SHP77 treated with DMSO at 0.1 percent for 48 hours (cell line): ENCODE data around the gene TANC1.
"Not testable (repeated sequence)": the region's sequence is repeated elsewhere in the genome, so short reads cannot be mapped to it uniquely, and the experiment has no call there.

Experiments used
- DNase-seq: peaks from one replicate; lab custom pipeline; 2025; lab: John Stamatoyannopoulos, UW

Gene TANC1

GRCh38 chr2:159140070-159140769, 171.8 kb downstream of the TANC1 start:
- DNase-seq, result no peak

GRCh38 chr2:159140821-159141220, 172.4 kb downstream of the TANC1 start:
- DNase-seq, result not testable (repeated sequence)

GRCh38 chr2:159144776-159145614, 176.6 kb downstream of the TANC1 start:
- DNase-seq, result no peak

- DNase-seq, result no peak
Measured at GRCh38 chr2:159145745-159146354, 177.4 kb downstream of the TANC1 start.

- DNase-seq, result peak; percentile 6
Measured at GRCh38 chr2:159146996-159147666, 178.7 kb downstream of the TANC1 start.

GRCh38 chr2:159147690-159148089, 179.2 kb downstream of the TANC1 start:
- no peak for DNase-seq

GRCh38 chr2:159148901-159149300, 180.5 kb downstream of the TANC1 start:
- no peak for DNase-seq

- no peak for DNase-seq
Measured at GRCh38 chr2:159149747-159150146, 181.3 kb downstream of the TANC1 start.

GRCh38 chr2:159150280-159150746, 181.9 kb downstream of the TANC1 start:
- no peak for DNase-seq

- DNase-seq, result no peak
Measured at GRCh38 chr2:159151198-159152127, 183.0 kb downstream of the TANC1 start.

- no peak for DNase-seq
Measured at GRCh38 chr2:159152128-159152778, 183.8 kb downstream of the TANC1 start.

- DNase-seq, result no peak
Measured at GRCh38 chr2:159153063-159153462, 184.6 kb downstream of the TANC1 start.

- DNase-seq, result no peak
Measured at GRCh38 chr2:159153463-159153862, 185.0 kb downstream of the TANC1 start.

- no peak for DNase-seq
Measured at GRCh38 chr2:159153951-159154350, 185.5 kb downstream of the TANC1 start.

- no peak for DNase-seq
Measured at GRCh38 chr2:159154366-159154765, 185.9 kb downstream of the TANC1 start.

- no peak for DNase-seq
Measured at GRCh38 chr2:159155320-159155719, 186.9 kb downstream of the TANC1 start.

GRCh38 chr2:159155791-159156190, 187.4 kb downstream of the TANC1 start:
- DNase-seq, result no peak

GRCh38 chr2:159156834-159157233, 188.4 kb downstream of the TANC1 start:
- DNase-seq, result no peak

GRCh38 chr2:159157361-159158209, 189.1 kb downstream of the TANC1 start:
- no peak for DNase-seq

GRCh38 chr2:159160412-159160811, 192.0 kb downstream of the TANC1 start:
- no peak for DNase-seq
